Central memory CD8-positive, alpha-beta T cell (primary cell): Measurements from ENCODE around the gene MBTPS1.

Experiments
- ATAC-seq: fragments of 150-1000 bp; cut with Tn5 transposase; replicated peaks from 2 replicates; pipeline ENCODE4 v1.10.0; 2022; ENCODE audit warnings: mild to moderate bottlenecking, moderate FRiP score, moderate number of reproducible peaks; ENCODE audit not compliant: poor library complexity, severe bottlenecking; ENCODE audit errors: extremely low read depth
- DNase-seq, 2 donors: peaks; one replicate each; pipeline ENCODE4 v3.0.0; 2021; ENCODE audit warnings: low spot score in 2 of 2
- H3K27ac Mint-ChIP-seq: one replicate; pipeline ENCODE4 v1.8.0; 2022; ENCODE audit warnings: low read depth, mild to moderate bottlenecking, moderate library complexity, mixed read lengths
- H3K27me3 Mint-ChIP-seq: one replicate; pipeline ENCODE4 v1.8.0; 2022; ENCODE audit warnings: mixed read lengths
- H3K36me3 Mint-ChIP-seq: one replicate; pipeline ENCODE4 v1.8.0; 2022; ENCODE audit warnings: mild to moderate bottlenecking, moderate library complexity, mixed read lengths; ENCODE audit not compliant: insufficient read depth
- H3K4me1 Mint-ChIP-seq: one replicate; pipeline ENCODE4 v1.8.0; 2022; ENCODE audit warnings: mixed read lengths
- H3K4me3 Mint-ChIP-seq: one replicate; pipeline ENCODE4 v1.8.0; 2022; ENCODE audit warnings: mild to moderate bottlenecking, moderate library complexity, mixed read lengths
- H3K9me3 Mint-ChIP-seq: one replicate; pipeline ENCODE4 v1.8.0; 2022; ENCODE audit warnings: mixed read lengths

Gene MBTPS1

DNA sequence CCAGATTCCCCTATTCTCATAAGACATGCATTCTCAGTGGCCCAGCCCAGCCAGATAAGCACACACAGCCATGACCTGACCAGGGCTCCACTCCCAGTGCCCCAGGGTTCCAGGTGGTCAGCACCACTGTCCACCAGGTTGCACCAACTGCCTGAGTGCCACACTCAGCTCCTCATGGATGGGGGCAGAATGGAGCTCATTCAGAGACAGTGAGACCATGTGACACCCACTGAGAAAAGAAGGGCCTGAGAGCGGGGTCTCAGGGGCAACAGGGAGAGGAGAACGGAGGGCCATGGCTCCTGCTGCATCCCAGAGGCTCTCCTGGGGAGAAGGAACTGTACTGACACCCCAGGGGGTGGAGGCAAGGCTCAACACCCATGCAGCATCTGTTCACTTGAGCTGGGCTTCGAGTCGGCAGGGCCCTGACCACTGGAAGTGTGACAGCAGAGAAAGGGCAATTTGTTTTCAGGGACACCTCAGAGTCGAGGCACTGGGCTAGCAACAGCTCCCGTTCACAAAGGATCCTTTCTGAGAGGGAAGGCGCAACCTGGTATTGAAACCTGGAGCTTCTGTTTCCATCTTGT lies 55.4 kb downstream of the MBTPS1 start:
- no peaks in the 10 kb centered on the region for H3K27me3 Mint-ChIP-seq
- H3K4me3 Mint-ChIP-seq: no peak overlapping the region
- H3K36me3 Mint-ChIP-seq: peaks cover 69% of the 10 kb centered on the region
- H3K27ac Mint-ChIP-seq: no peak overlapping the region
- no peak for ATAC-seq
- H3K4me1 Mint-ChIP-seq: no peaks in the 10 kb centered on the region
- DNase-seq: no peak
- no peaks in the 10 kb centered on the region for H3K9me3 Mint-ChIP-seq

DNA sequence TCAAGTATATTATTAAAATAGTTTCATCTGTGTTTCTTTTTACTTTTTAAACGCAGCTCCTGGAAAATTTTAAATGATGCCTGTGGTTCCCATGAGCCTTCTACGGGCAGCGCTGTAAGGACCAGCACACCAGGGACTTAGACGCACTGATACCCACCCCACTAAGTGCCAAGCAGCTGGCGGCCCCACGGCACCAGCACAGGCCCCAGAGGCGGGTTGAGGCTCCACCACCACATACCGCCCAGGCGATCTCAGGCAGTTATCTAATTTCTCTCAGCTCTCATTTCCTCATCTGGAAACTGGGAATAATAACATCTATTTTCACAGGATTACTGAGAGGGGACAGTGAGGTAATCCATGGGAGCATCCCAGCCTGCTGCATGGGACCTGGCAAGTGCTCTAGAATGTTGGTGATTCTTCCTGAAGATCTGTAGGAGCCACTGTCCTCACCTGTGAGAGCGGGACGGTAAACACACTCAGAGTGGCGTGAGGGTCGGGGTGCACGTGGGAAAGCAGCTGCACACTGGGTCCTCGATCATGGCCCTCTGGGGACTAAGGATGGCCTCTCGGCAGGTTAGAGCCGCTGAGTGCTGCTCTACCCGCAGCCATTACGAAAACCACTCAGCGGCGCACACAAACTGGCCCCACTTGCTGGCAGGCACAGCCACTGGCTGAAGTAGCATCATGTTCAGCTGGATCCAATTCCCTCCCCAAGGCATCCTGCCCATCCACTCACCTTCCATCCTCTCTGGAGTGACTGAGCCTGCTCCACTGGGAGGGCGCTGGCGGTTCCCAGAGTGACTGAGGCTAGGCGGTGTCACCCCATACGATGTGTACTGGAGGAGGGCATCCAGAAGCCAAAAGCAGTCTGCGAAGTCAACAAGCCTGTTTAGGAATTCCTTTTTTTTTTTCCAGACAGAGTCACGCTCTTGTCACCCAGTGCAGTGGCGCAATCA lies 56.5 kb downstream of the MBTPS1 start:
- Mint-ChIP-seq H3K4me3 (no peak overlapping the region), H3K4me1 (no peaks in the 10 kb centered on the region), H3K27ac (no peak overlapping the region)

DNA sequence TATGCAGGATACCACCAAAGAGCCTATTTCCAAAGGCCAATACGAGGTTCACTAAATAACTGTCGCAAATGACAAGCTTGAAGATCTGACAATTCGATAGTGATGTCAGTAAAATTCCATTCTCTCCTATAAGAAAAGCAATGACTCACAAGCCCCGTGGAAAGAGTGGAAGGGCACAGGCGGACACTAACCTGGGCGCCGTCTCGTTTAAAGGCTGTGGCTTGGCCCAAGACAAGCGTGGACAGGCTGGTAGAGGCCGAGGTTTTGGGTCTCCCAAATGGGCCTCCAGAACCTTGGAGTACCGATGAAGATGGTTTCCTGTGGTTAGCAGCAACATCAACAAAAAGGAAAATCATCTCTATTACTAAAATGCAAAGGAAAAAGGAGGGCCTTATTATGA lies 57.6 kb downstream of the MBTPS1 start:
- Mint-ChIP-seq H3K9me3 (no peaks in the 10 kb centered on the region), H3K4me1 (no peaks in the 10 kb centered on the region), H3K27ac (no peak overlapping the region), H3K36me3 (peaks cover 63% of the 10 kb centered on the region), H3K4me3 (no peak overlapping the region), H3K27me3 (no peaks in the 10 kb centered on the region)
- ATAC-seq (no peak), DNase-seq (no peak)

More for the DNA sequence above, 56.5 kb downstream of the MBTPS1 start:
- Mint-ChIP-seq H3K9me3 (no peaks in the 10 kb centered on the region), H3K27me3 (no peaks in the 10 kb centered on the region), H3K36me3 (peaks cover 66% of the 10 kb centered on the region)
- ATAC-seq: no peak
- DNase-seq: no peak

DNA sequence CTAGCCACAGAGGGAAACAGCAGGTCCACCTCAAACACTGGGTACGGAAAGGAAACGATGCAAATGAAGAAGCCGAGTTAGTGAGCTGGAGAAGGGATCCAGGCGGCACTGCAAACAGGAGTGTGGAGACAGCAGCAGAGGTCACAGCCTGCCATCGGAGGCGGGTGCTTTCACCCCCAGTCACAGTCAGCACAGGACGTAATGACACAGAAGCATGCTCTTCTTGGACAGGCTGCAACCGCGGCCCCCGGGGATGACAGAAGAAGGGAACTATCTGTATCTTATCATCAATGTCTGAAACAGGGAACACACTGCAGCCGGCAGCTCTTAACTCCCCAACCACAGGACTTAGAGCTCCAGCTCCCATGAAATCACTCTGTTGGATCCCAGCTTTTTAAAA lies 58.1 kb downstream of the MBTPS1 start:
- Mint-ChIP-seq H3K27me3 (no peaks in the 10 kb centered on the region), H3K9me3 (no peaks in the 10 kb centered on the region), H3K4me3 (no peak overlapping the region), H3K4me1 (no peaks in the 10 kb centered on the region), H3K27ac (no peak overlapping the region), H3K36me3 (peaks cover 65% of the 10 kb centered on the region)
- DNase-seq: no peak
- no peak for ATAC-seq

DNA sequence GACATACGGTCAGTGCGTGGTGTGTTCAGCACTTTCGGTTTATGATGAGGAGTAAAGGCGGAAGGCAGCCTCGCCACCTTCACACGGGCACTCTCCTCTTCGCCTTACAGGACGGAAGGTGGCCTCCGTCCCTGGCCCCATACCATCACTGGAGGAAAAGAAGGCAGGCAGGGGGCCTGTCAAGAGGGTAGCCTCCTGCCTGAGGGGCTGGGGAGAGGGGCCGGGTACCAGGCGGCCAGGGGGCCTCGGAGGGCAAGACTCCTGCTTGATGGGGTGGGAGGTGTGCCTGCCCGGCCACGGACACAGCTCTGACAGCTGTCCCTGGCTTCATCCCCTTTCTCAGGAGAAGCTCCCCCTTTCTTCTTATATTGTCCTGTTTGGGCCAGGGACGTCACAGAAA lies 58.5 kb downstream of the MBTPS1 start:
- Mint-ChIP-seq H3K27ac (no peak overlapping the region), H3K4me1 (no peaks in the 10 kb centered on the region), H3K27me3 (no peaks in the 10 kb centered on the region), H3K9me3 (no peaks in the 10 kb centered on the region), H3K4me3 (no peak overlapping the region), H3K36me3 (peaks cover 65% of the 10 kb centered on the region)
- DNase-seq (no peak), ATAC-seq (no peak)

DNA sequence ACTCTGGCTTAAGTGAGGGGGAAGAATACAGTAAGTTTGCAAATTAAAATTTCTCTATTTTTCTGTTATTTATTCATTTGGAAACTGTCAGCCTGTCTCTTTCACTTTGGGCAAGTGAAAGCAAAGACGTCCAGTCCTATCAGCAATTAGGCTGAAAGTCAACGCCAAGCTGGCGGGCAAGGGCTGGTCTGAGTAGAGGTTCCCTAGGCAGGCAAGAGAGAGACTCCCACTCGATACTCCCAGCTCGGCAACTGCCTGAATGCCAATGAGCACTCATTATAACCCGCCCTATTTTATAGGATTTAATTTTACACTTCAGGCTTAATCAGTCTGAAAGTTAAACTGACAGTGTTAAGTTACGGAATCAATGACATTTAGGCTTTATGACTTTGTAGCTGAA lies 59.8 kb downstream of the MBTPS1 start:
- ATAC-seq: no peak
- Mint-ChIP-seq H3K4me1 (no peaks in the 10 kb centered on the region), H3K36me3 (peaks cover 69% of the 10 kb centered on the region), H3K4me3 (no peak overlapping the region), H3K9me3 (no peaks in the 10 kb centered on the region), H3K27ac (peak overlapping the region; percentile 64), H3K27me3 (no peaks in the 10 kb centered on the region)
- no peak for DNase-seq

DNA sequence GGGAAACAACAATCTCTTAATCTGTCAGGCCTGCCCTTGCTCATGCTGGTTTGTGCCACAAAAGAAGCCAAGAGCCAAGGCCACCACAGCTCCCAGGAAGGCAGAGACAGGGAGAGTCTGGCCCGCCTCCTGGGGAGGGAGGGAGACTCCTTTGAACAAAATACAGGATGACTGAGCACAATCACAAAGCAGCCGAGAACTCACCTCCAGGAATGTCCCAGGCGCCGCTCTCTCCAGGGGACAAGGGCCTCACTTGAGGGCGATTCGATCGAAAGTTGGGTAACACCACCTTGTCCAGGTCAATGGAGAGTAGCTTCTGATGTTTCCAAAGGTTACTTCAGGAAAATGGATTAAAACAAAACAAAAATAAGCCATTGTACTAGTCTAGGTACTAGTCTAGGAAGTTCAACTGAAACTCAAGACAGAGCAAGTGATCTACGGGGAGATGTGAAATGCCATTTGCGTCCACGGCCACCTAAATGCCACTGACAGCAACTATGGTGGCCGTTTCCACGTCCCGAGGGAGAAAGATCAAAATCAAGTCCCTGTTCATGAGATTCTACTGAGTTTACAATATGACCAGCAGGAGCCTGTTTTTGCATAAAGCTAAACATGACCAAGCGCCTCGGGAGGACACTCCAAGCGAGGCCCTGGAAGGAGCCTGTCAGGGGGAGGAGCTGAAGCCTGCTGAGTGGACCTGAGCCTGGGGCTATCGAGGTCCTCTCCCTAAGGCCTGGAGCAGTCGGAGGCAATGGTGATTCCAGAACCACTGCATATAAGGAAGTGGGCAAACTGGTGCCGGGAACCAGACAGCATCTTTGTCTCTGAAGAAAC lies 60.7 kb downstream of the MBTPS1 start:
- Mint-ChIP-seq H3K27ac (peak overlapping the region; percentile 64), H3K36me3 (peaks cover 64% of the 10 kb centered on the region), H3K9me3 (no peaks in the 10 kb centered on the region), H3K4me1 (no peaks in the 10 kb centered on the region), H3K27me3 (no peaks in the 10 kb centered on the region), H3K4me3 (no peak overlapping the region)
- ATAC-seq (no peak), DNase-seq (no peak)

DNA sequence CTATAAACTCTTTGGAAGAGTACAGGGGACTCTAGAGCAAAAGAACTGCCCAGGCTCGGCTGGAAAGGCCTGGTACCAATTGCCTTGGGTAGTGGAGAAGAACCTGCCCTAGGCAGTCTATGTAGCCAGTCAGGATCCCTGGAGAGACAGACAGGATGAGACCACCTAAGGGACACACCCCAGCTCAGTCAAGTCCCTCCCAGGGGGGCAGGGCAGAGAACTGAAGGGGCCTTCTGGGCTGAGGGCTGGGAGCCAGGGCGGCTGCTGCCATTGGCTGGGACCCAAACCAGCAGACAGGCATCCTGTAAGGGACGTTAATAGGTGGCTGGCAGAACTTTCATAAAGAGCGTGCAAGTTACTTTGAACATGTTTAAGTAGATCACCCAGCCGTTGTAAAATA lies 61.4 kb downstream of the MBTPS1 start:
- H3K27me3 Mint-ChIP-seq: no peaks in the 10 kb centered on the region
- ATAC-seq (no peak), DNase-seq (no peak)
- no peak overlapping the region for H3K27ac Mint-ChIP-seq
- no peaks in the 10 kb centered on the region for H3K4me1 Mint-ChIP-seq
- H3K36me3 Mint-ChIP-seq: peaks cover 59% of the 10 kb centered on the region
- H3K4me3 Mint-ChIP-seq: no peak overlapping the region
- no peaks in the 10 kb centered on the region for H3K9me3 Mint-ChIP-seq

DNA sequence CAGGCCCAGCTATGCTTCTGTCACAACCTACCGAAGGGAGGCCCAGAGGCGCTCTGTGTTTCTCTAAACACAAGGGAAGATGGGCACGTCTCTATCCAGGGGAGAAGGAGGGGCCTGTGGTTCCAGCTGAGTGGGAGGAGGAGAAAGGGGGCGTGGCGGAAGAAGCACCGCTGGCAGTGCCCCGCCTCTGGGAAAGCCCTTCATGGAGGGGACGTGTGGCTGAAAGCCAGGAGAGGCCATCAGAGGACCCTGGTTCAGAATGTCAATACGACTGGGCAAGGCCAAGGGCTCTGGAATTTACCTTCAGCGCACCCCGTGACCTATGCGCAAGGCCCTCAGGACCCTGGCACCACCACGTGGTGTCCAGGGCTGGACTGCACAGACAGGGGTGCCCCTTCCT lies 61.8 kb downstream of the MBTPS1 start:
- Mint-ChIP-seq H3K27ac (no peak overlapping the region), H3K36me3 (peaks cover 55% of the 10 kb centered on the region), H3K27me3 (no peaks in the 10 kb centered on the region), H3K4me3 (no peak overlapping the region), H3K4me1 (no peaks in the 10 kb centered on the region), H3K9me3 (no peaks in the 10 kb centered on the region)
- DNase-seq: no peak
- ATAC-seq: no peak

DNA sequence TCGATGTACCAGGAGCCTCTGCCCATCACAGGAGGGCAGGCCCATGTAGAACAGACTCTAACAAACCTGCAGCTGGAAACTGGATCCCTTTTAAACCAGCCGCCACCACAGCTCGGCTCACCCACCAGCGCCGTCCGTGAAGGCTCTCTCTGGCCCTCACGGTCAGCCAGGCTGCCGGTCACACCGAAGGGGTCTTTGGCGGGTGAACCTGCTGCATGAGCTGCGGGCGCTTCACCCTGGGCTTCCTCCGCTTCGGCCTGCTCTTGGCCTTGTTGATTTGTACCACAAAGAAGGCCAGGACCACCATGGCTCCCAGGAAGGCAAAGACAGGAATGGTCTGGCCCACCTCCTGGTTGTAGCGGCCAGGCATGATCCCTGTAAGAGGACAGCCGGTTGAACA lies 62.5 kb downstream of the MBTPS1 start:
- Mint-ChIP-seq H3K27me3 (no peaks in the 10 kb centered on the region), H3K4me3 (no peak overlapping the region), H3K27ac (no peak overlapping the region)

DNA sequence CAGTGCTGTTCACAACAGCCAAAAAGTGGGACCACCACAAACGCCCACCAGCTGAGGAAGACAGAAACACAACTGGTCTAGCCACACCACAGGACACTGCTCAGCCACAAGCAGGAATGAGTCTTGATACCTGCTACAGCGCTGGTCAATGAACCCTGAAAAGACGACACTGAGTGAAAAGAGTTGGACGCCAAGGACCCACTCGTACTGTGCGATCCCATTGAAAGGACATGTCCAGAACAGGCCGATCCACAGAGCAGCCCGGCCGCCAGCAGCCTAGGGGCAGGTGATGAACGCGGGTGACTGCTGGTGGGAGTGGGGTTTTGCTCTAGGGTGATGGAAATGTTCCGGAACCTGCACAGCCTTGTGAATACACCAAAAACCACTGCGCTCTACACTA lies 63.5 kb downstream of the MBTPS1 start:
- DNase-seq: no peak
- Mint-ChIP-seq H3K36me3 (peaks cover 40% of the 10 kb centered on the region), H3K4me1 (no peaks in the 10 kb centered on the region), H3K9me3 (no peaks in the 10 kb centered on the region), H3K27ac (no peak overlapping the region), H3K27me3 (no peaks in the 10 kb centered on the region), H3K4me3 (no peak overlapping the region)
- no peak for ATAC-seq

More for the DNA sequence above, 62.5 kb downstream of the MBTPS1 start:
- DNase-seq: no peak
- H3K4me1 Mint-ChIP-seq: no peaks in the 10 kb centered on the region
- ATAC-seq: no peak
- H3K36me3 Mint-ChIP-seq: peaks cover 51% of the 10 kb centered on the region
- H3K9me3 Mint-ChIP-seq: no peaks in the 10 kb centered on the region

DNA sequence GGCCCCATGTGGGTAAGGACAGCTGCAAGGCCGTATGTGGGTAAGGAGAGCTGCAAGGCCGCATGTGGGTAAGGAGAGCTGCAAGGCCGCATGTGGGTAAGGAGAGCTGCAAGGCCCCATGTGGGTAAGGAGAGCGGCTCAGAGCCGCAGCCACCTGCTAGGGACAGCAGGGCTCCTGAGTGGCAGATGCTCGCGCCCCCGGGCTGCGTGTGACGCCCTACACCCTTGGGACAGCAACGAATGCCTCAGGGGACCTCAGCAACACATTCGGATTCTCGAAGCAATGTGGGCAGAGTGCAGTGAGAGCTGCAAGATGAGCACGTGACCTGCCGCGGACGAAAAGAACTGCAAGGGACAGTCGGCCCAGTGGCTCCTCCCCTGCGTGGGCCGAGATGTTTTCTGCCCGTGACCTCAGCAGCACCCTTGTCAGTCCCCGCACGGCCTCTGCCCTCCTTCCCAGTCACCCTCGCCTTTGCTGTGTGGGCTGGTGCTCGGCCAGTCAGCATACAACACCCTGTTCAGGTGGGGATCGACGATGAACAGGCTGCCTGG lies 64.6 kb downstream of the MBTPS1 start:
- DNase-seq (no peak), ATAC-seq (no peak)
- Mint-ChIP-seq H3K4me1 (no peaks in the 10 kb centered on the region), H3K27me3 (no peaks in the 10 kb centered on the region), H3K4me3 (no peak overlapping the region), H3K36me3 (peaks cover 30% of the 10 kb centered on the region), H3K9me3 (no peaks in the 10 kb centered on the region), H3K27ac (no peak overlapping the region)
